Left ventricle myocardium superior (tissue), 1 donor: Measurements from ENCODE around the gene MSRB3. TPM values are rescaled to one million over a fixed set of nuclear protein-coding genes. Genes with fewer than 3 reads are reported as not detected.
"Not testable (repeated sequence)": the region's sequence is repeated elsewhere in the genome, so short reads cannot be mapped to it uniquely, and the experiment has no call there.

ENCODE experiments used
- ATAC-seq: fragments of 200-7000 bp; cut with Tn5 transposase; one replicate; pipeline ENCODE4 v1.9.1; 2020; ENCODE audit warnings: mild to moderate bottlenecking, moderate library complexity
- DNase-seq: peaks from one replicate; pipeline ENCODE4 v3.0.0-alpha.2; 2020
- intact Hi-C: fragments of 100-400 bp; cut with micrococcal nuclease; formaldehyde crosslinking; loops from one replicate; pipeline ENCODE4 v1.11.0; 2022
- total RNA-seq: library from RNA; stranded (reverse); fragmentation: NEBNext Ultra II Directional; extraction: Animal tissue kit (Norgen Biotek cat#: 25700); gene quantifications from one replicate; pipeline ENCODE4 v1.2.1, GENCODE V29; 2021
- donor health status: DM: no; HTN: yes; CAD: no; lungs with severe emphysema.

MSRB3 gene
- total RNA-seq, 1 donor from 2014 or later, result 150 TPM

DNA sequence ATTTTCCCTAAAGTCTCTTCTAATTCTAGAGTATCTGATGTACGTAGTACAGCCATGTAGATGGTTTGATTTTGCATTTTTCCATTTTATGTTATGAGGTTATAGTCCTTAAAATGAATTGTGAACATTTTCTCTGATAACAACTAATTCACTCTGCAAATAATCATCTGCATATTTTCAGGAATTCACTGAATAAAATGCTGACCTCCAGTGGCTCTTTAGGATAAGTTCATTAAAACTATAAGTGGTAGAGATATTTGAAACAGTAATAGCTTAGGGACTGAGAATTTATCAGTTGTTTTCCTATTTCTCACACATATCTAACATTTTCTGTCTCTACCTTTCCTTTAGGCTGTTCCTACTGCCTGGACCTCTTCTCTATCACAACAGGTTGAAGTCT, 4.4 kb downstream of the MSRB3 start:
- DNase-seq (no peak), ATAC-seq (no peak)
- intact Hi-C loops, result no loop called here

DNA sequence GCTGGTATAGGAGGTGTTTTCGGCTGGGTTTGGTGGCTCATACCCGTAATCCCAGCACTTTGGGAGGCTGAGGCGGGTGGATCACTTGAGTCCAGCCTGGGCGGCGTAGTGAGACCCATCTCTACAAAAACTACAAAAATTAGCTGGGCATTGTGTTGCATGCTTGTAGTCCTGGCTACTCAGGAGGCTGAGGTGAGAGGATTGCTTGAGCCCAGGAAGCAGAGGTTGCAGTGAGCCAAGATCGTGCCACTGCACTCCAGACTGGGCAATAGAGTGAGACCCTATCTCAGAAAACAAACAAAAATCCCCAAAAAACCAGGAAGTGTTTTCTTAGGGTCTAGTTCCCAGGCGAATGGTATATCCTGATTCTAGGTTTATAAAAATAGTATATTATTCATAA, 7.0 kb downstream of the MSRB3 start:
- DNase-seq, intact Hi-C loops, ATAC-seq: not testable (repeated sequence)

DNA sequence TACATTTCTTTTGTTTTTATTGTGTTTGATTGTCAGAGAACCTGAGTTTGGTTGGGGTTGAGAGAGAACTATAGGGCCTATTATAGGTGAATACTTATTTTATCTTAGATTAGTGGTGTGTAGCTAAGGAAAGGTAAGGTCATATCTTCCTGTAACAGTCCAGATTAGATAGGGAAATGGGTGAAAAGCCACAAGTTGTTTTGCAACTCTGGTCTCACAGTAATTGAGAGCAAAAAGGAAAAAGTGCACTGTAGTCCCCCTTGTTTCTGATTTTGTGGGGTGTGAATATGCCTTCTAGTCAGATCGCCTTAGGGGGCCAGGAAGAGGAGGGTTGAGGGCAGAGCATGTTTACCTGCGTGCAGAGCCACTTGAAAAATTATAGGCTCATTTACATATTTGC, 8.9 kb downstream of the MSRB3 start:
- intact Hi-C loops, result no loop called here
- DNase-seq, result no peak
- no peak for ATAC-seq

DNA sequence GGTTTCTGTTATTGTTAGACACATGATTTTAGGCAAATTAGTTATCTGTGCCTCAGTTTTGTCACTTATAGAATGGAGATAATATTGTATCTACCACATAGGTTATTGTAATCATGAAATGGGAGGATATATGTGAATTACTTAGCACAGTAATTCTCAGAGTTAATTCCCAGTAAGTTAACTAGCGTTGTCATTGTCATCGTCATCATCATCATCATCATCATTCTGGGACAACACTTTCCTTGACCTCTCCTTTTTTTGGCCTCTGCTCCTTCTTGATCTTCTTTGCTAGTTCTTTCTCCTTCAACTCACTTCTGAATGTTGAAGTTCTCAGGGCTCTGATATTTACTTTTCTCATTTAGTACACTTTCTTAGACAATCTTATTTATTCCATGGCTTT, 13.8 kb downstream of the MSRB3 start:
- intact Hi-C loops, result no loop called here
- DNase-seq, result no peak

DNA sequence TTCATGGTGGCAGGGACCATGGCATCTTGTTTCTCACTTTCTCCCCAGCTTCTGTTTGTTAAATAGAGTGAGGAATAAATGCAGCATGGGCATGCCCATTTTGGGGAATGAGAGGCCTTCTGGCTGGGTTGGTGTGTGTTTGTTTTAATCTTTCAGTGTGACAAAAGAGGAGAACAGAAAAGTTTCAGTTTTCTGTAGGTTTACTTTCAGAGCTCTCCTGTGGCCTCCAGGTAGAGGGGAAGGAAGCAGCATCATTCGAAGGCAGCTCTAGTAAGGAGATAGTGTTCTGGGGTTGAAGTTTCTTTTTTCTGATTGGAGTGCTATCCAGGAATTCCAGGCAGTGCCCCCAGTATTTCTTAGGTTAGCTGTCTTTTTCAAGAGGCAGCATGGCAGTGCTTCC, 15.3 kb downstream of the MSRB3 start:
- ATAC-seq, result no peak
- intact Hi-C loops, result no loop called here
- DNase-seq, result no peak

More for the DNA sequence above, 13.8 kb downstream of the MSRB3 start:
- ATAC-seq, result no peak

DNA sequence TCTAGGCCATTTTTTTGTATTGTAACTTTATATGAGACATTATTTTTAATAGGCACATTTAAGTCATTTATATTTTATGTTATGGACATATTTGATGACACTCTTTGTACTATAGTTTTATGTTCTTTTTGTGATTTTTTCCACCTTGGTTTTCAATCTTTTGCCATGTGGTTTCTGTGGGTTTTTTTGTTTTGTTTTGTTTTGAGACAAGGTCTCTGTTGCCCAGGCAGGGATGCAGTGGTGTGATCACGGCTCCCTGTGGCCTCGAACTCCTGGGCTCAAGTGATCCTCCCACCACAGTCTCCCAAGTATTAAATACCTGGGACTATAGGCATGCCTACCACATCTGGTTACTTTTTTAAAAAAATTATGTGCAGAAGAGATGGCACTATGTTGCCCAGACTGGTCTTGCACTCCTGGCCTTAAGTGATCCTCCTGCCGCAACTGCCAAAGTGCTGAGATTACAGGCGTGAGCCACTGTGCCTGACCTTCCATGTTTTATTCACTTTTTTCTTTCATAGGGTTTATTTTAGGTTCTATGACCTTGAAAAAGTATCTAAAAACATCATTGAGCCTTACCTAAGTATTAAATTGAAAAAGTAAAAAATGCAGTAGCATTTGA, 16.3 kb downstream of the MSRB3 start:
- intact Hi-C loops, result no loop called here
- DNase-seq (no peak), ATAC-seq (peak; percentile 57)

DNA sequence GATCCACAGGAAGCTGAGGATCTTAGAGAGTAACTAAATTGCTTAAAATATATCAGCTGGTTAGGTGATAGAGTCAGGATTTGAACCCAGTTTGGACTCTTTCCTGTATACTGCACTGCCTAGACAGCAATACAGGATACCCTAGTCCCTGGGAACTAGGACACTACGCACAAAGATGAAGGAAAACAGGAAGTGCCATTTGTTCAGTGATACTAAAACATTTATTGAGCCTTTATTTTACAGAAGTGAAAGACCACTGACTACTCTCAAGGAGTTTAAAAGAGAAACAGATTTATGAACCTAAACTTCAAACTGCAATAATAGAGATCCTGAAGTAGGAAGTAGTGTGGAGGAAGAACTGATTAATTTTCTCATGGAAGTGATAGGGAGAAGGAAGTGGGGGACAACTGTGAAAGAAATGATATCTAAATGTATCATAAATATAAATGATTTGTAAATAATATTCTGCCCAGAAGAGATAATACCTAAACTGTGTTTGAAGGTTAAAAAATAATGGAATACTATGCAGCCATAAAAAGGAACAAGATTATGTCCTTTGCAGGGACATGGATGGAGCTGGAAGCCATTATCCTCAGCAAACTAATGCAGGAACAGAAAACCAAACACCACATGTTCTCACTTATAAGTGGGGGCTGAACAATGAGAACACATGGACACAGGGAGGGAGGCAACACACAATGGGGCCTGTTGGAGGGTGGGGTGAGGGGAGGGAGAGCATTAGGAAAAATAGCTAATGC, 18.2 kb downstream of the MSRB3 start:
- no peak for ATAC-seq

DNA sequence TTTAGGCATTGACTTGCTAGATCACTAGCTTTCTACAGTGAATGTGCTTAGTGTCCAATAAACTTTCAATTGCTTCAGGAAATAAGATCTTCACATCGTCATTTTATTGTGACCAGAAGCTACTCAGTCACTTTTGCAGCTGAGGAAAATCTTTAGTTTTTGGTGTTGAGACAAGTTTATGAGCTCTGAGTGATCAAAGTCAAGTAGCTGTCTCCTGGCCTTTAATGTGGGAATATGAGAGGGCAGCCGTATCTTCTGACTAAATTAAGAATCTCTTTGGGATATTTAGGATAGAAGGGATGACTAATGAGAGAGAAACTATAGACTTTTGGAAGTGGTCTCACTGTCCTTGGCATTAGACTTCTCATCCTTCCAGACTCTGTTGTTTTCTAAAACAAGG, 21.6 kb downstream of the MSRB3 start:
- DNase-seq, result no peak
- intact Hi-C loops, result no loop called here
- ATAC-seq, result peak; percentile 28

More for the DNA sequence above, 18.2 kb downstream of the MSRB3 start:
- intact Hi-C loops, result no loop called here
- no peak for DNase-seq

DNA sequence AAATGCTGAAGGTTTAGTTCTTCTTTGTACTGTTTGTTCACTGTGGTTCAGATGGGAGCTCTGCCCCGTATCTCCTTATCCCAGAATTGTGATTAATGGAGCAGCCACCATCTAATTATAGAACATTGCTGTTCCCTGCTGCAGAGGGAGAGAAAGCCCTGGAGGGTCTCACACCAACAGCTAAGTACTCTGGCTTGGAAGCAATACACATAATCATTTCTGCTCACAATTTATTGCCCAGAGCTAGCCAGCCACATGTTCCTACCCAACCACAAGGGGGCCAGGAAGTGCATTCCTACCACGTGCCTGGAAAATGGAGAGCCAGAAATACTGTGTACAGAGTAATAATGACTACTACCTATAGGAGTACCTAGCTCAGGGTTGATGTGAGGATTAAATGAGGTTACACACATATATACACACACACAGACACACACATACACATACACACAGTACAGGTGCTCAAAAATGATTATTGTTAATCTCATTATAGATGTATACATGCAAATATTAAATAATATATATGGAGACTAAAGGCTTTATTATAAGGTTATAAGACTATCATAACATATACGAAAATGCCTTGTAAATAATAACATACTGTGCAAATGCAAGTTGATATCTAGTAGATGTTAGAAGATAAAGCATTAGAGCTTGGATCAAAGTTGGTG, 22.3 kb downstream of the MSRB3 start:
- ATAC-seq (peak; percentile 90), DNase-seq (no peak)

DNA sequence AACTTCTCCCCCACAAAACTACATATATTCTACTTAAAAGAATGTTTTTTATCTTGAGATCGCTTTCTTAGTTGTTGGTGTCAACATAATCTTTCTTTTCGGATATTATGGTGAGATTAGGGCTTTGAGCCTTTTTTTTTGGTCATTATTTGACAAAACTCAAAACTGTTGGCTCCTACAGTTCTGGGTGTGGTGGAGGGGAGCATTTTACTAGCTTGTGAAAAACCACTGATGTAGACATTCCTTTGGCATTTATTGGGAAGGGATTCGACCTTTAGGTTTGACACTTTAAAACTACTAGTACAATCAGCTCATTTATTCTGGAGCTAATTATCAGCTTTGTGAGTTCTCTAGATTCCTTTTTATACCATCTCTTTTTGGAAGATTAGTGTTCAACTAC, 24.4 kb downstream of the MSRB3 start:
- no peak for DNase-seq
- intact Hi-C loops, result no loop called here
- no peak for ATAC-seq

More for the DNA sequence above, 22.3 kb downstream of the MSRB3 start:
- intact Hi-C loops, result no loop called here

DNA sequence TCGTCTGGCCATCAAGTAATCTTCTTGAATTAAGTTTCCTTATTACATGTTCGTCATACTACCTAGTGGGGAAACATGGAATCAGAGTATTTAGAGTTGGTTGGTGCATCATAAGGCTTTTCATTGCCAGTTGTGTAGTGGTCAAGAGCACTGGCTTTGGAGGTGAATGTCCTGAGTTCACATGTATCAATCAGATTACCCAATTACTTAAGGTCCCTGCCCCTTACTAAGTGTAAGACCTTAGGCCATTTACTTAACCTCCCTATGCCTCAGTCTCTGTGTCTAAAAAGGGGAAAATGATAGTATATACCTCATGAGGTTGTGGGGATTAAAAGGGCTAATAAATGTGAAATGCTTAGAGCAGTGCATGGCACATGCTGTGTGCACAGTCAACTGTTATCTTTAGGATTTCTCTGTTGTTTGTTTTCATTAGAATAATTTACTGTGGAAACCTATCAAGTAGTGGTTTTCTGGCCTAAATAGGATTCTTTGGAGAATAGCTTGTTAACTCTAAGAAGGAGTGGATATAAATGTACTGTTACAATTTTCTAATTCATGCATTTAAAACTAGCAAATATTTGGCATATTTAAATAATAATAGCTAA, 27.0 kb downstream of the MSRB3 start:
- intact Hi-C loops, result no loop called here
- no peak for ATAC-seq

DNA sequence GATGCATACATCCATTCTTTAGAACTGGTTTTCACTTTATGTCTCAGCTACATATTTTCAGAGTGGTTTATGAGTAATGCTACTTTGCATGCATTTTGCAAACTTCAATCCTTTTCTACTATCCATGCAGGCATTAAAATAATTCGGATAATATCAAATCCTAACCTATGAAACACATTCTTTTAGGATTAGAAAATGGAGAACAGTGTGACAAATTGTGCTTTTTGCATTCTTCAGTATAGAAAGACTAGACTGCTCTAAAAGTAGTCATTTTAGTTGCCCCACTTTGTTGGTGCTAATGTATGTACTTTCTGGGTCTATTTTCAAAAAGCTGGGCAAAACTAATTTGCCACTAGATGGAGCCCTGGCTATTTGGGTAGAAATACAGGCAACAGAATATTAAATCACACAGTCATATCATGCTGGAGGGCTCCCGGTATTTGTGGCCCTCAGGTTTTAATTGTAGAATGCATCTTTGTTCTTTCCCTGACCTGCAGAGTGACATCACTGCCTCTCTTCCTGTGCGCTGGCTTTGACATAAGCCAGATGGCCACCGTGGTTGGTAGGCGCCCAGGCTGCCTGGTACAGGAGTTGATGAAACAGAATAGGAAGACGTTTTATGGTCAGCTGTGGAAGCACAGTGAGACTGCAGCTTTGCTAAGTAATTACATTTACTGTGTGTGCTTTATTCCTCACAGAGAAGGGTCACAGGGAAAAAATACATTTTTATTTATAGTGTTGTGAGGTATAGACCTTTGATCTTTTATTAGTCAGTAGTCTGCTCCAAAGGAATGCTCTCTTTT, 28.1 kb downstream of the MSRB3 start:
- DNase-seq, result peak; percentile 73
- intact Hi-C loops, result no loop called here

More for the DNA sequence above, 27.0 kb downstream of the MSRB3 start:
- no peak for DNase-seq

DNA sequence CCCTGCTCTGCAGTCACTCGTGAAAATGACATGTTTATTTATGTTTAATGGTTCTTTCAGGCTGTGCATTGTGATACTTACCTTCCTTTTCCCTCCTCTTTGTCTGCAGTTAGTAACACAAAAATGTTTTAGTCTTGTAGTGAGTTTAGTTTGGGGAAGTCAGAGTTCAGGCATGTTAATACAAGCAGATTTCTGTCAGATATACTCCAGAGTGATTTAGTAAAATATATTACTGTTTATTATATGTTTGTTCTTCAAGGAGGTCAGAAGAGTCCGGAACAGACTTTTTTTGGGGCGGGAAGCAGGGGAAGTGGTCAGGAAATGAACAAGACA, 28.7 kb downstream of the MSRB3 start:
- intact Hi-C loops, result no loop called here
- DNase-seq, result no peak

More for the DNA sequence above, 28.1 kb downstream of the MSRB3 start:
- peak; percentile 92 for ATAC-seq

DNA sequence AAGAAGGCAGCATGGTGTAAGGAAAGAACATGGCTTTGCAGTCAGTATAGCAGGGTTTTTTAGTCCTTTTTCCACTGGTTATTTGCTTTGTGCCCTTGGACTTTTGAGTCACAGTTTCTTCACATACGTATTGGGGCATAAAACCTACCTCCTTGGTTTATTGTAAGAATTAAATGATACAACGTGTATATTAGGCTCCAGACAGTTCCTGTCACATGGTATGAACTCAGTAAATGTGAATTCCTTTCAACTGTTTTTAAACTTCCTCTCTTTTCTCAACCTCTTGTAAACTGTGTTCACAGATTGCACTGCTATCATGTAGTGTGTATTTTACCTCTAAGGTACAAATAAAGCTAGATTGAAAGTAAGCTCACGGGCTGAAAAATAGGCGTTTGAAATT, 29.5 kb downstream of the MSRB3 start:
- intact Hi-C loops, result no loop called here
- DNase-seq (no peak), ATAC-seq (no peak)

More for the DNA sequence above, 28.7 kb downstream of the MSRB3 start:
- ATAC-seq, result no peak

DNA sequence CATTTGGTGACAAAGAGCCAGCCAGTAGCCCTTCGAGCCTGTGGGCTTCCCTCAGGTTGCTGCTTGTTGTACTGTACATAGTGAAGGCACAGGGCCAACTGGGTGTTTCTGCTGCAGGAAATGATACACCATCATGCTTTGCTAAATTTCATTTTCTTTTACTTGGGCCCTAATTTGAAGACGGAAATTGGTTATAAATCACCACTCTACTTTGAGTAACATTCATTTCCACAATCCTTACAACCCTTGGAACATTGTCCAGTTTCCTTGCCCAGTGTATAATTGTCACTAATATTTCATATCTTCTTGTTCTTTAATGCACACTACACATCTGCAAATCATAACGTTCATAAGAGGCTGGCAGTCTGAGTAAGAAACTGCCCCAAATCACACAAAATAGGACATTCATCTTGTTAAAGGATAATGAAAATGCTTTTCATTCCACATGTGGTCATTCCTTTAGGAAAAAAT, 30.2 kb downstream of the MSRB3 start:
- DNase-seq (no peak), ATAC-seq (no peak)
- intact Hi-C loops, result no loop called here

DNA sequence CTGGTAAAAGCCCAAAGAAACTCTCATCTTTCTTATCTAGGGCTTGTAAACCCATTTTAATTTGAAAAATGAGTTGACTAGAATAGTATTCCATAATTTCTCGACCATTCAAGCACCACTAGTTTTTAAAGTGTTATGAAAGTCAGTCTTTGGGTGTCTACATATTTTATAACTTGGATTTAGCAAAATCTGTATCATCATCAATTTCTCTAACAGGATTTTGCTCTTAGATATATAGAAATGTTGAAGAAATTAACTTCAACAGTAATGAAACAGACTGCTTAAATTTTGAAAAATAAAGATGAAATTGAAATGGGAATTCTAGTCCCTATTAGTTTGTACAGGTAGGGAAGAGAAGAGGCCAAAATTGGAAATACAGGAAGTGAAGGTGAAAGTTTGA, 32.8 kb downstream of the MSRB3 start:
- DNase-seq, result no peak
- intact Hi-C loops, result no loop called here
- ATAC-seq, result no peak

DNA sequence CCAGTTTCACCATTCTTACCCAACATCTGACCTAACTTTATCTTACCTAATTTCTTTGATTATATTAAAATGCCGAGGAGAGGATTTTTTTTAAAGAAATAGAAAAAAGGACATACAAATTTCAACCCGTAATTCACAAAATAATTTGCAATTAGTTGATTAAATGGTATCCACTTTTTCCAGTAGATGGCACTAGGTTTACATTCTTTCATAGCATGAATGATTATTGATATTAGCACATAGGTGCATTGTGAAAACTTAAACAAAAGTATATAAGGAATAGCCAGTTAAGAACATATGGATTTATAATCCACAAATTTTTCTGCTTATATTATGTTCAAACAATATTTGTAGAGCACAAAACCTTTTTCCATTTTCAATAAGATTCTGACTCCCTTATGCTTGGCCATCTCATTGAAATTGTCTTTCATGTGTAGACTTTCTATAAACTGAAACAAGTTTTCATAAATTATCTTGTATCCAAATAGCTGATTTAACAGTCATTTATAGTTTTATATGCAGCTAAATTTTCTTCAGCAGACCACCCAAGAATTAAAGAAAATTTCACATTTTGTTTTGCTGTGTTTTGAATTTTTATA, 35.3 kb downstream of the MSRB3 start:
- ATAC-seq (no peak), DNase-seq (no peak)
- intact Hi-C loops, result no loop called here

DNA sequence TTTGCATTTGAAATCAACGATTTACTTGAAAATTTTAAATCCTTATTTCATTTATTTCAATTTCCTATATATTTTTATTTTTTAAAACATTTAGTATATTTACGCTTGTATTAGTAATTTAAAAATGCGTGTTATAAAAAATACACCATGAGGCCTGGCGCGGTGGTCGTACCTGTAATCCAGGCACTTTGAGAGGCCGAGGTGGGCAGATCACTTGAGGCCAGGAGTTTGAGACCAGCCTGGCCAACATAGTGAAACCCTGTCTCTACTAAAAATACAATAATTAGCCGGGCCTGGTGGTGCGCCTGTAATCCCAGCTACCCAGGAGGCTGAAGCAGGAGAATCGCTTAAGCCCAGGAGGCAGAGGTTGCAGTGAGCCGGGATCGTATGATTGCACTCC, 36.8 kb downstream of the MSRB3 start:
- DNase-seq, intact Hi-C loops, ATAC-seq: not testable (repeated sequence)

DNA sequence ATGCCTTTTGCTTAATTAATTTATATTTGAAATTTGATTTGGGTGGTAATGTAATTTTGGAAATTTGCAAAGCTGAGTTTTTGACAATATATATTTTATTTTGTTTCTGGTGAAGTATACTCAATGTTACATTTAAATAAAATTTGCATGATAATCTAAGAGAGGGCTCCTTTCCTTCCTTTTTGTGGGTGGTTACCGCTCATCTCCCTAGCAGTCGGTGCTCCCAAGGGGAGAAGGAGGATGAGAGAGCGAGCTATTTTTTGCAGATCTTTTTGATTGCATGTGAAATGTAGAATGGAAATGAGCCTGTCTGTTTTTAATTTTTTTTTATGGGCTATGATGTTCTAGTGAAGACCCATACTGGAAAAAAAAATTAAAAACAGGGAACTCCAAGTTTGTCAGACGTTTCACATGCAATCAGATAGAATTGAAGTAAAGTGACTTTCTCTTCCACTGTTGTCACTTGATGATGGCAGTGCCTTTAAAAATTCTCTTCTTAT, 39.8 kb downstream of the MSRB3 start:
- intact Hi-C loops, result no loop called here

More for the DNA sequence above, 39.8 kb downstream of the MSRB3 start:
- DNase-seq (no peak), ATAC-seq (no peak)
